ENCODE measurements around the gene SRMS. TPM values are rescaled to one million over a fixed set of nuclear protein-coding genes. Genes with fewer than 3 reads are reported as not detected.

Gene SRMS, protein sequence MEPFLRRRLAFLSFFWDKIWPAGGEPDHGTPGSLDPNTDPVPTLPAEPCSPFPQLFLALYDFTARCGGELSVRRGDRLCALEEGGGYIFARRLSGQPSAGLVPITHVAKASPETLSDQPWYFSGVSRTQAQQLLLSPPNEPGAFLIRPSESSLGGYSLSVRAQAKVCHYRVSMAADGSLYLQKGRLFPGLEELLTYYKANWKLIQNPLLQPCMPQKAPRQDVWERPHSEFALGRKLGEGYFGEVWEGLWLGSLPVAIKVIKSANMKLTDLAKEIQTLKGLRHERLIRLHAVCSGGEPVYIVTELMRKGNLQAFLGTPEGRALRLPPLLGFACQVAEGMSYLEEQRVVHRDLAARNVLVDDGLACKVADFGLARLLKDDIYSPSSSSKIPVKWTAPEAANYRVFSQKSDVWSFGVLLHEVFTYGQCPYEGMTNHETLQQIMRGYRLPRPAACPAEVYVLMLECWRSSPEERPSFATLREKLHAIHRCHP
- total RNA-seq (under 1 TPM; 0.19 to 0.24 TPM), polyA plus RNA-seq (ENCODE audit: insufficient read depth, low read depth, low replicate concordance) (0.42 TPM)
- long read RNA-seq, donor 1 = 0 reads
- long read RNA-seq, donor 2 = 0 reads

- no peaks in the 10 kb centered on the region for H3K36me3 ChIP-seq (ENCODE audit: low read depth, missing control alignments)
- WGBS, 2 donors = 36 to 66% methylated on average over 5 to 34 of the region's 35 CpGs
- intact Hi-C loops (cut with DNase I; ENCODE audit: low total_unique reads) = no loop called here
- no peaks in the 10 kb centered on the region for H3K9me3 ChIP-seq
- no peak within 1 kb of the TSS for H3K27ac ChIP-seq
- no peaks in the 10 kb centered on the region for H3K27me3 ChIP-seq
- H3K4me3 ChIP-seq = no peak within 1 kb of the TSS
- TF ChIP-seq CTCF (IDR thresholded peaks at IDR 0.05) (no peak), POLR2A (IDR thresholded peaks at IDR 0.05) (no peak)
- no peaks in the 10 kb centered on the region for H3K4me1 ChIP-seq
- DNase-seq = no peak
Observed at GRCh38 chr20:63547725-63548480, at the start of gene SRMS. Gene SRMS (minus strand): TSS chr20:63547749. CDS start chr20:63547463, 286 bp downstream.

DNA sequence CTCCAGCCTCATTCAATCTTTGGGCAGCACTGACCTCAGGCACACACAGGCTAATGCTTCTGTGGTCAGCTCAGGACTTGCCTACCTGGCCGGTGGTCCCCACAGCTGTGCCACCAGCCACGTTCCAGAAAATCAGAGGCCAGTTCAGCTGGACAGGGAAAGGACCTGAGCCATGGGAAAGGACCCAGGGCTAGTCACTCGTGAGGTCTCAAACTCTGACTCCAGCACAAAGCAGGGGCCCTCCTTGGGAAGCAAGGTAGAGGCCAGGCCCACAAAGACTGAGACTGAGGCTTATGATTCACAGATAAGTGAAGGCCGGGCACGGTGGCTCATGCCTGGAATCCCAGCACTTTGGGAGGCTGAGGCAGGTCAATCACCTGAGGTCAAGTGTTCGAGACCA is 48.9 kb upstream of the SRMS start:
- no peak for DNase-seq
- H3K9me3 ChIP-seq = no peaks in the 10 kb centered on the region
- H3K4me1 ChIP-seq = no peaks in the 10 kb centered on the region
- H3K27ac ChIP-seq = no peak overlapping the region
- no peaks in the 10 kb centered on the region for H3K27me3 ChIP-seq
- WGBS, 2 donors = 85 to 89% methylated on average over 4 to 6 of the region's 6 CpGs
- intact Hi-C loops (cut with DNase I; ENCODE audit: low total_unique reads) = no loop called here
- TF ChIP-seq POLR2A (IDR thresholded peaks at IDR 0.05) (no peak), CTCF (IDR thresholded peaks at IDR 0.05) (no peak)
- H3K4me3 ChIP-seq = no peak overlapping the region
- H3K36me3 ChIP-seq (ENCODE audit: low read depth, missing control alignments) = no peaks in the 10 kb centered on the region

- H3K4me1 ChIP-seq = no peaks in the 10 kb centered on the region
- H3K27me3 ChIP-seq = no peaks in the 10 kb centered on the region
- TF ChIP-seq POLR2A (IDR thresholded peaks at IDR 0.05) (no peak), CTCF (IDR thresholded peaks at IDR 0.05) (no peak)
- intact Hi-C loops (cut with DNase I; ENCODE audit: low total_unique reads) = no loop called here
- no peaks in the 10 kb centered on the region for H3K9me3 ChIP-seq
- no peak overlapping the region for H3K4me3 ChIP-seq
- no peak overlapping the region for H3K27ac ChIP-seq
- no peak for DNase-seq
- no peaks in the 10 kb centered on the region for H3K36me3 ChIP-seq (ENCODE audit: low read depth, missing control alignments)
- WGBS, 2 donors = 86 to 96% methylated on average over 5 to 25 of the region's 30 CpGs
Observed at GRCh38 chr20:63595416-63596127, 48.0 kb upstream of the SRMS start.

GRCh38 chr20:63594043-63594561 is 46.6 kb upstream of the SRMS start:
- intact Hi-C loops (cut with DNase I; ENCODE audit: low total_unique reads) = no loop called here
- H3K4me1 ChIP-seq = no peaks in the 10 kb centered on the region
- WGBS, 2 donors = 75 to 91% methylated on average over 5 to 10 of the region's 10 CpGs
- TF ChIP-seq POLR2A (IDR thresholded peaks at IDR 0.05) = no peak
- no peak for TF ChIP-seq CTCF (IDR thresholded peaks at IDR 0.05)
- no peaks in the 10 kb centered on the region for H3K36me3 ChIP-seq (ENCODE audit: low read depth, missing control alignments)
- DNase-seq = no peak
- H3K9me3 ChIP-seq = no peaks in the 10 kb centered on the region
- no peak overlapping the region for H3K4me3 ChIP-seq
- no peak overlapping the region for H3K27ac ChIP-seq
- H3K27me3 ChIP-seq = no peaks in the 10 kb centered on the region

Measured in testis (tissue), 5 donors.